Astrocyte of the spinal cord (primary cell): ENCODE measurements around the gene SAMD4A.
A peak's percentile ranks its signal among the peaks of the same experiment; 100 is the strongest.

ENCODE experiments used
- DNase-seq: peaks from one replicate; pipeline ENCODE4 v3.0.0; 2011; ENCODE audit warnings: low read depth, low spot score
- H3K4me3 ChIP-seq: 2 replicates; pipeline ENCODE4 v1.5.1; 2011; ENCODE audit warnings: low read depth, mild to moderate bottlenecking, low read length, moderate library complexity
- CTCF ChIP-seq: IDR thresholded peaks from 2 replicates; pipeline ENCODE4 v1.5.1; 2012; ENCODE audit warnings: low read depth, mild to moderate bottlenecking, low read length, inconsistent platforms
- in situ Hi-C: cut with HindIII; loops from 2 replicates; pipeline ENCODE4 v1.10.0; 2017; ENCODE audit warnings: low sequenced_read_pairs

SAMD4A gene

GRCh38 chr14:54599966-54600716 lies 33.2 kb downstream of the SAMD4A start:
- in situ Hi-C loops = no loop called here
- DNase-seq = no peak
- no peak overlapping the region for H3K4me3 ChIP-seq

DNA sequence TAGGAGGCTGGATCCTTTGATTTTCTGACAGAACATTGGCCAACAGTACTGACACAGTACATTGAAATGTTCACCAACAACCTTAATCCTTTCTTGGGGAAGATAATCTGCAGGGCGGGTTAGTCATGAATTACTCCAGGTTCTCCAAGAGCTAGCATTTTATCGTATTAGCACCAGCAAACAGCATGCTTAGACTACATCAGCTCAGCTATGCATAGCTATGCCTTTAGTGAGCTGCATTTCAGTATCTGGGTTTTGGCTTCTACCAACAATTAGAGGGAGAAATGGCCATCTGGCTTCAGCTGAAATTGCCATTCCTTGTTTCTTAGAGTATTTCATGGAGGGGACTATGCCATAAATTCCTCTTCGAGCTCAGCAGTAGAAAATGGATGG lies 33.8 kb downstream of the SAMD4A start:
- in situ Hi-C loops = no loop called here
- no peak overlapping the region for H3K4me3 ChIP-seq
- no peak for TF ChIP-seq CTCF
- DNase-seq = no peak

More at GRCh38 chr14:54599966-54600716, 33.2 kb downstream of the SAMD4A start:
- TF ChIP-seq CTCF = no peak

DNA sequence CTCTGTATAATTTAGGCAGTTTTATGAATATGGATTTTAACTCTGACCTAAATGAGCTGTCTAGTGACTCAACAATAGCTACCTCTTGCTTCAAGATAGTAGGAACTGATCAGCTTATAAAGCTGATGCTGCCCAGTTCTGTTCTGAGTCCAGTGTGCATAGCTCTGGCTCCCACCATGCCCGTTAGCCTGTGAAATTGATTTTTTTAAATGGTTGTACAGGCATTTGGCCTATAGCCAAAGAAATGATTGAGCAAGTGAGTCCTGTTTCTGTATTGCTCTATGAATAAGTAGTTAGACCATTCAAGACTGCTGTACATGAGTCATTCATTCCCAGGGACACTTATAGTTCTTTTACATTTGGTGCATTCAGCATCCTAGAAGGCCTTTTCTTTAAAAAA lies 36.4 kb downstream of the SAMD4A start:
- in situ Hi-C loops = no loop called here
- DNase-seq = peak; percentile 61
- no peak for TF ChIP-seq CTCF
- no peak overlapping the region for H3K4me3 ChIP-seq

DNA sequence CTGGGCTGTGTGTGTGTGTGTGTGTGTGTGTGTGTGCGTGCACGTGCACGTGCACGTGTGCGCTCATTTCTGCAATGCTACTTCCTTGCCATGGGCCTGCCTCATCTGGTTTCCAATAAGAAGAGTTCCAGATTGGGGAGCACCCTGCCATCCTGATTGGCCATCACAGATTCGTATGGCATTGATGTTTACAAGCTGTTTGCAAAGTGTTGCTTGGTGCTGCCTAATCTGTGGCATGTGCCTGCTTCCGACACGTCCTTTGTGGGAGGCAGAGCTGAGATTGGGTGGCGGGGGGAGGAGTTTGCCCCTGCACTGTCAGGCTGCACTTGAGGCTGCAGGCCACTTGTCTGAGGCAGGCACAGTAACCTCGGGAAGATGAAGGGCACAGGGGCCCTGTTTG lies 39.2 kb downstream of the SAMD4A start:
- peak; percentile 47 for DNase-seq
- in situ Hi-C loops = no loop called here
- no peak overlapping the region for H3K4me3 ChIP-seq
- TF ChIP-seq CTCF = no peak

- H3K4me3 ChIP-seq = no peak overlapping the region
- TF ChIP-seq CTCF = no peak
- DNase-seq = peak; percentile 83
- in situ Hi-C loops = no loop called here
Observed at GRCh38 chr14:54606631-54607133, 39.8 kb downstream of the SAMD4A start.

DNA sequence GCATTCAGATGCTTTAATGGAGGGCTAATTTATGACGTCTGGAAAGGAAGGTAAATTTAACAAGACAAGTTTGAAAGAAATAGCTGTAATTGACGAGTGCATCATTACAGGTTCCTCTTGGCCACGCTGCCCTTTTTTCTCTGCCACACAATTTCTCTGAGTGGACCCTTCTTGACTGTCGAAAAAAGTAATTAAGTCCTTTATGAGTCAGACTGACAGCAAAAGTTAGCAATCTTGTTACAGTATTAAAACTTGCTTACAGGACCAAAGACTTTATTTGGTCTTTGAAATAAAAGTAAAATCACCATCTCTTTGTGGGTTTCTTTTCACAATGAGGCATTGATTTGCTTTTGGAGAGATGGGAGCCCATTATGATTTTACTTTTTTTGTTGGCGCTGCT lies 42.6 kb downstream of the SAMD4A start:
- no peak overlapping the region for H3K4me3 ChIP-seq
- no peak for TF ChIP-seq CTCF
- in situ Hi-C loops = no loop called here
- DNase-seq = no peak
